DOHH2 (cell line): ENCODE measurements around the gene CSNK2A2.

Experiments used
- CTCF ChIP-seq: fragments of 200-600 bp; sonication (generic); IDR thresholded peaks from one replicate; pipeline ENCODE4 v1.5.1; 2014; ENCODE audit warnings: antibody characterized with exemption, mild to moderate bottlenecking, low read depth, low read length; ENCODE audit not compliant: poor library complexity, severe bottlenecking
- EZH2phosphoT487 ChIP-seq: fragments of 200-600 bp; sonication (generic); IDR thresholded peaks from 2 replicates; pipeline ENCODE4 v1.6.1; 2017; ENCODE audit warnings: borderline replicate concordance, mild to moderate bottlenecking, antibody characterized with exemption, low read length, moderate library complexity, mixed read lengths

DNA sequence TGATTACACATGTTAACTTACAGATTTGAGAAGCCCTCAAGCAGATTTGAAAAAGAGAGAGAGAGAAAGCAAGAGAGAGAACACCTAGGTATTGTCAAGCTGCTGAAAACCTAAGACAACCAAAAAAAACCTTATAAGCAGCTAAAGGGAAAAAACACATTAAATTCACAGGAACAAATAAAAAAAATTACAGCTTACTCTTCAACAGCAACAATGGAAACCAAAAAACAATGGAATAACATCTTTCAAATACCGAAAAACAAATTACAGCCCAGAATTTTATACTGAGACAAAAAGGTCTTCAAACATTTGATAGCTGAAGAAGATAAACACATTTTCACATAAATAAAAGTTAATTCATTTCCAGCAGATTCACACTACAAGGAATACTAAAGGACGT is 60.3 kb downstream of the CSNK2A2 start:
- TF ChIP-seq CTCF (no peak), EZH2phosphoT487 (no peak)
